ENCODE results near the gene ATP6V0A1.
"Not testable (repeated sequence)": the region's sequence is repeated elsewhere in the genome, so short reads cannot be mapped to it uniquely, and the experiment has no call there.

The ATP6V0A1 gene

GRCh38 chr17:42414704-42415409, 43.8 kb upstream of the ATP6V0A1 start (continued):
- TF ChIP-seq CSRNP3 (CRISPR knock-in tag; IDR thresholded peaks at IDR 0.05) (no peak), BACH2 (CRISPR knock-in tag; IDR thresholded peaks at IDR 0.05; ENCODE audit: borderline replicate concordance) (no peak)

- ATAC-seq: not testable (repeated sequence)
Observed at GRCh38 chr17:42417981-42418380, 40.7 kb upstream of the ATP6V0A1 start.

- ATAC-seq: no peak
- TF ChIP-seq TCF4 (CRISPR knock-in tag; IDR thresholded peaks at IDR 0.05; ENCODE audit: borderline replicate concordance): no peak
- TF ChIP-seq ZNF70 (CRISPR knock-in tag; IDR thresholded peaks at IDR 0.05): no peak
- no peak for TF ChIP-seq BACH2 (CRISPR knock-in tag; IDR thresholded peaks at IDR 0.05; ENCODE audit: borderline replicate concordance)
Observed at GRCh38 chr17:42421136-42421506, 37.6 kb upstream of the ATP6V0A1 start.

GRCh38 chr17:42421507-42422338, 37.0 kb upstream of the ATP6V0A1 start:
- ATAC-seq: peak; percentile 50
- TF ChIP-seq ARNTL (CRISPR knock-in tag; IDR thresholded peaks at IDR 0.05; ENCODE audit: borderline replicate concordance, low read depth) (no peak), ZFP3 (CRISPR knock-in tag; IDR thresholded peaks at IDR 0.05) (no peak), RARB (CRISPR knock-in tag; IDR thresholded peaks at IDR 0.05) (no peak), CSDC2 (CRISPR knock-in tag; IDR thresholded peaks at IDR 0.05) (no peak), POU6F1 (CRISPR knock-in tag; IDR thresholded peaks at IDR 0.05; ENCODE audit: borderline replicate concordance, low read depth) (no peak), CREB5 (CRISPR knock-in tag; IDR thresholded peaks at IDR 0.05; ENCODE audit: low read depth) (no peak), ISL1 (CRISPR knock-in tag; IDR thresholded peaks at IDR 0.05) (no peak), ZFP30 (CRISPR knock-in tag; IDR thresholded peaks at IDR 0.05) (no peak), ESRRG (CRISPR knock-in tag; IDR thresholded peaks at IDR 0.05) (no peak), TCF4 (CRISPR knock-in tag; IDR thresholded peaks at IDR 0.05; ENCODE audit: borderline replicate concordance) (no peak), ZNF70 (CRISPR knock-in tag; IDR thresholded peaks at IDR 0.05) (no peak), TOX (CRISPR knock-in tag; IDR thresholded peaks at IDR 0.05; ENCODE audit: borderline replicate concordance) (no peak), ZC3H10 (CRISPR knock-in tag; IDR thresholded peaks at IDR 0.05) (no peak), CSRNP3 (CRISPR knock-in tag; IDR thresholded peaks at IDR 0.05) (no peak), ZNF565 (CRISPR knock-in tag; conservative IDR thresholded peaks at IDR 0.05; ENCODE audit: low read depth) (no peak), OSR1 (CRISPR knock-in tag; IDR thresholded peaks at IDR 0.05) (no peak), PPARA (CRISPR knock-in tag; IDR thresholded peaks at IDR 0.05; ENCODE audit: borderline replicate concordance) (no peak), PATZ1 (CRISPR knock-in tag; IDR thresholded peaks at IDR 0.05; ENCODE audit: borderline replicate concordance) (no peak), BACH2 (CRISPR knock-in tag; IDR thresholded peaks at IDR 0.05; ENCODE audit: borderline replicate concordance) (no peak), GLIS3 (CRISPR knock-in tag; IDR thresholded peaks at IDR 0.05) (no peak)

All from SK-N-SH treated with all-trans-retinoic acid at 6 μM for 48 hours (cell line).